Dermis blood vessel endothelial cell (primary cell): ENCODE results near the gene IQCC. TPM values are rescaled to one million over a fixed set of nuclear protein-coding genes. Genes with fewer than 3 reads are reported as not detected.
"Not testable (repeated sequence)": the region's sequence is repeated elsewhere in the genome, so short reads cannot be mapped to it uniquely, and the experiment has no call there.

Source experiments
- DNase-seq: peaks from one replicate; pipeline ENCODE4 v3.0.0; 2010
- total RNA-seq: library from RNA; depleted of rRNA; stranded (reverse); fragments of >200 nt; gene quantifications from 2 replicates; pipeline ENCODE4 v1.2.3, GENCODE V29; 2014

Gene IQCC
- 1.0 and 1.2 TPM in 2 replicates for total RNA-seq

- DNase-seq = peak; percentile 90
These were observed at the start of gene IQCC for GRCh38 chr1:32205401-32206370. TSS of gene IQCC (plus strand) at chr1:32205671. CDS start at chr1:32205682, 11 bp downstream.

GRCh38 chr1:32159189-32159588 is 46.3 kb upstream of the IQCC start:
- DNase-seq = no peak

GRCh38 chr1:32163405-32163804 is 42.1 kb upstream of the IQCC start:
- DNase-seq = no peak

GRCh38 chr1:32165633-32166032 is 39.8 kb upstream of the IQCC start:
- DNase-seq = not testable (repeated sequence)

- DNase-seq = no peak
These were observed 34.5 kb upstream of the IQCC start for GRCh38 chr1:32170991-32171390.

GRCh38 chr1:32172621-32173245 is 32.7 kb upstream of the IQCC start:
- DNase-seq = peak; percentile 75

GRCh38 chr1:32178380-32179192 is 26.9 kb upstream of the IQCC start:
- no peak for DNase-seq

- no peak for DNase-seq
These were observed 26.4 kb upstream of the IQCC start for GRCh38 chr1:32179193-32179442.

- peak; percentile 96 for DNase-seq
These were observed 25.9 kb upstream of the IQCC start, which contains the start of gene TXLNA for GRCh38 chr1:32179443-32180185. TSS of gene TXLNA (plus strand) at chr1:32179675. CDS start at chr1:32180346, 671 bp downstream.

GRCh38 chr1:32180186-32181060 is 25.0 kb upstream of the IQCC start:
- peak; percentile 56 for DNase-seq

GRCh38 chr1:32181065-32181464 is 24.4 kb upstream of the IQCC start:
- DNase-seq = no peak

GRCh38 chr1:32181563-32181962 is 23.9 kb upstream of the IQCC start:
- DNase-seq = no peak

GRCh38 chr1:32182060-32182459 is 23.4 kb upstream of the IQCC start:
- no peak for DNase-seq

GRCh38 chr1:32184650-32185049 is 20.8 kb upstream of the IQCC start:
- no peak for DNase-seq

GRCh38 chr1:32186077-32186476 is 19.4 kb upstream of the IQCC start:
- no peak for DNase-seq

- no peak for DNase-seq
These were observed 19.0 kb upstream of the IQCC start for GRCh38 chr1:32186491-32186890.

GRCh38 chr1:32187850-32188249 is 17.6 kb upstream of the IQCC start:
- no peak for DNase-seq

GRCh38 chr1:32192220-32192948 is 13.1 kb upstream of the IQCC start:
- DNase-seq = no peak

GRCh38 chr1:32194984-32195383 is 10.5 kb upstream of the IQCC start:
- no peak for DNase-seq

GRCh38 chr1:32195531-32195930 is 9.9 kb upstream of the IQCC start:
- DNase-seq = no peak
